Pancreas (tissue), 10 donors: ENCODE results near the gene NSUN6. TPM values are rescaled to one million over a fixed set of nuclear protein-coding genes. Genes with fewer than 3 reads are reported as not detected.

Source experiments
- ATAC-seq, 4 donors: fragments of 200-7000 bp; cut with Tn5 transposase; one replicate each; pipeline versions ENCODE4 v1.8.0 to v1.9.1; 2020; ENCODE audit warnings: mild to moderate bottlenecking in 4 of 4, moderate library complexity in 4 of 4
- DNase-seq, 6 donors: peaks; one replicate each; pipeline ENCODE4 v3.0.0-alpha.2; 2020
- FAIRE-seq: peaks from 2 replicates; lab custom pipeline; 2012; peaks lifted over from hg19 to GRCh38; lab: Jason Lieb, UNC
- H3K27ac ChIP-seq, 4 donors: fragments of 200-600 bp; sonication (generic); 1 replicate in 3 of 4; 2 replicates in 1 of 4; pipeline versions ENCODE4 v1.5.0 to v1.8.0; 2020
- H3K27me3 ChIP-seq, 4 donors: fragments of 200-600 bp; one replicate each; pipeline ENCODE4 v1.8.0; 2021
- H3K36me3 ChIP-seq, 3 donors: fragments of 200-600 bp; sonication (generic) in 1 of 3; one replicate each; pipeline versions ENCODE4 v1.5.0 to v1.8.0; 2020 to 2021
- H3K4me1 ChIP-seq, 3 donors: fragments of 200-600 bp; one replicate each; pipeline ENCODE4 v1.8.0; 2021
- H3K4me3 ChIP-seq, 4 donors: fragments of 200-600 bp; sonication (generic) in 2 of 4; one replicate each; pipeline versions ENCODE4 v1.5.0 to v1.8.0; 2020 to 2021
- H3K9me3 ChIP-seq, 4 donors: fragments of 200-600 bp; one replicate each; pipeline ENCODE4 v1.8.0; 2021
- WGBS, 2 donors: extraction: QIAGEN DNeasy Blood & Tissue Kit; methylation state at CpG; one replicate each; pipeline ENCODE4 v1.1.7; 2013; 5-methylcytosine and 5-hydroxymethylcytosine counted together
- intact Hi-C, 3 donors: fragments of 100-400 bp; cut with DNase I; formaldehyde crosslinking; loops; one replicate each; pipeline versions ENCODE4 v1.11.1 to v1.14.2; 2022
- polyA plus RNA-seq, 2 donors: library from polyadenylated mRNA; stranded (reverse); fragments of 200-250 nt; gene quantifications; one replicate each; pipeline ENCODE4 v1.2.3, GENCODE V29; 2013
- total RNA-seq, 6 donors: library from RNA; stranded (reverse); fragmentation: NEBNext Ultra II Directional in 4 of 6; extraction: Animal tissue kit (Norgen Biotek cat#: 25700) in 4 of 6; gene quantifications; one replicate each; pipeline versions ENCODE4 v1.2.1 to v1.2.4, GENCODE V29; 2021 to 2023
- TF ChIP-seq, protein P1 (sequence below), 4 donors: fragments of 200-600 bp; sonication (generic) in 3 of 4; IDR thresholded peaks; one replicate each; pipeline versions ENCODE4 v1.5.0 to v1.8.0; 2021; ENCODE audit warnings: antibody characterized with exemption in 4 of 4
- donor health status: healthy with polysubstance abuse.
- donor health status: DM: no; HTN: no; CAD: no; lungs with moderate emphysema.
- donor health status: DM: no; HTN: no; CAD: no.
- donor health status: control.
- donor health status: control.
- donor health status: Bipolar disorder and iron deficiency.
- donor health status: DM: yes; HTN: yes; CAD: no.
- donor health status: DM: no; HTN: no; CAD: no.
- donor health status: DM: no; HTN: no; CAD: no.
- donor health status: DM: yes; HTN: yes; CAD: no.

Gene NSUN6
- total and polyA plus RNA-seq, 8 donors = 7.3 to 16.5 (median 8.5) TPM

DNA sequence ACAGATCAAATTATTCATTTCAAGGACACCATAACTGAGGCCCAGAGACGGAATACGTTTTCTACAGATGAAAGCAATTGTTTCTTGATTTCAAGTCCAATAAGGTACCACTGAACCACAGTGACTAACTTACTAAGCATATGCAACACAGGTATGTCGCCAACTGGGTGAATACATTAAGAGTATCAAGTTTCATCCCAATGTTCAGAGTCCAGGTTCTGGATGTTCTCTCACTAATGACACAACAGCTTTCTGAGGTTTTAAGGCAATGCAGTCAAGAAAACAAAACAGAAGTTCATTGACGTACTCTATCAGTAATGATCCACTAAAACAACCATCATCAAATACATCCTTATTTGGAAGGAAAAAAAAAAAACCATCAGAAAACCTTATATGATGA, 35.8 kb downstream of the NSUN6 start:
- Histone ChIP-seq H3K27me3 (no peaks in the 10 kb centered on the region), H3K36me3 (peaks cover 0 to 5% (median 0%) of the 10 kb centered on the region in 3 donors), H3K9me3 (no peaks in the 10 kb centered on the region), H3K4me1 (peaks cover 0 to 6% (median 0%) of the 10 kb centered on the region in 3 donors), H3K4me3 (no peak overlapping the region), H3K27ac (no peak overlapping the region)
- FAIRE-seq (no peak), DNase-seq (no peak), ATAC-seq (no peak)
- TF ChIP-seq, protein P1, sequence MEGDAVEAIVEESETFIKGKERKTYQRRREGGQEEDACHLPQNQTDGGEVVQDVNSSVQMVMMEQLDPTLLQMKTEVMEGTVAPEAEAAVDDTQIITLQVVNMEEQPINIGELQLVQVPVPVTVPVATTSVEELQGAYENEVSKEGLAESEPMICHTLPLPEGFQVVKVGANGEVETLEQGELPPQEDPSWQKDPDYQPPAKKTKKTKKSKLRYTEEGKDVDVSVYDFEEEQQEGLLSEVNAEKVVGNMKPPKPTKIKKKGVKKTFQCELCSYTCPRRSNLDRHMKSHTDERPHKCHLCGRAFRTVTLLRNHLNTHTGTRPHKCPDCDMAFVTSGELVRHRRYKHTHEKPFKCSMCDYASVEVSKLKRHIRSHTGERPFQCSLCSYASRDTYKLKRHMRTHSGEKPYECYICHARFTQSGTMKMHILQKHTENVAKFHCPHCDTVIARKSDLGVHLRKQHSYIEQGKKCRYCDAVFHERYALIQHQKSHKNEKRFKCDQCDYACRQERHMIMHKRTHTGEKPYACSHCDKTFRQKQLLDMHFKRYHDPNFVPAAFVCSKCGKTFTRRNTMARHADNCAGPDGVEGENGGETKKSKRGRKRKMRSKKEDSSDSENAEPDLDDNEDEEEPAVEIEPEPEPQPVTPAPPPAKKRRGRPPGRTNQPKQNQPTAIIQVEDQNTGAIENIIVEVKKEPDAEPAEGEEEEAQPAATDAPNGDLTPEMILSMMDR (IDR thresholded peaks at IDR 0.05) = no peak
- WGBS, 2 donors = 72 to 73% methylated on average over 4 of the region's 4 CpGs
- intact Hi-C loops = no loop called here

DNA sequence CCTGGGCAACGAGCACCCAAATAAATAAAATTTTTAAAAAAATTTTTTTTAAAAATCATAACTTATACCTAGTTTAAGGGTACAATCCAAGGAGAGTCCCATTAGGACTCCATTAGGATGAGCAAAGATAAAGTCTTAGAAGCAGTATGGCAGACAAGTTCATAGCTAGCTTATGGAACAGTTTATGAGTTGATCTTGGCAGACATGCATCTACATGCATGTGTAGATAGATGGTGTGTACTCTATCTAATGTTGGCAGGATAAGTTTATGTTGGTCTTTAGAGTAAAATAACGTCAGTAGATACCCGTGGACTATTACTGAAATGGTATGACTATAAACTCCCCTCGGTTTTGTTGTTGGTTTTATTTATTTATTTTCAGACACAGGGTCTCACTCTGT, 40.2 kb downstream of the NSUN6 start:
- intact Hi-C loops = no loop called here
- Histone ChIP-seq H3K4me3 (no peak overlapping the region), H3K27me3 (no peaks in the 10 kb centered on the region), H3K27ac (peak overlapping the region in 1 of 4 donors; percentile 13), H3K9me3 (no peaks in the 10 kb centered on the region), H3K4me1 (peaks cover 0 to 13% (median 0%) of the 10 kb centered on the region in 3 donors), H3K36me3 (peaks cover 0 to 5% (median 0%) of the 10 kb centered on the region in 3 donors)
- DNase-seq = no peak
- WGBS, 2 donors = 98 to 100% methylated on average over 4 of the region's 4 CpGs
- ATAC-seq = no peak
- TF ChIP-seq, protein P1 (IDR thresholded peaks at IDR 0.05) = no peak
- FAIRE-seq = no peak

DNA sequence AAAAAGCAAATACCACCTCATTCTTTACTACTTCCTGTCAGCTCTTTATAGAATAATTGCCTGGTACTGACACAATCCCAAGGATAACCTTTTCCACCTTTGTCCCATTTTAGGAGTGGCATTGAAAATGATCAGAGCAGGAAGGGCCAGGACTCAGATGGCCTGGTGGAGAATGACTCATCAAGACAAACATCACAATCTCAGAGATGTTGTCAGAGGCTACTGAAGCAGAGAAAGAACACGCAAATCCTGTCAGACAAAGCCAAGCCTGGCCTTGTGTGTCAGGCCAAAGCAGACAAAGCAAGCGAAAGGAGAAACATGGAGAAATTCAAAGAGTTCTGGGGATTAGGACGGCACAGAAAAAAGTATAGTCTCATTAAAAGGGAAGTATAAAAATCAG, 40.9 kb downstream of the NSUN6 start:
- peak overlapping the region in 2 of 4 donors; percentile 1 to 13 for H3K27ac ChIP-seq
- H3K4me1 ChIP-seq = peaks cover 0 to 13% (median 0%) of the 10 kb centered on the region in 3 donors
- TF ChIP-seq, protein P1 (IDR thresholded peaks at IDR 0.05) = no peak
- FAIRE-seq (no peak), DNase-seq (no peak), ATAC-seq (peak; percentile 31 to 95 (median 74))
- H3K36me3 ChIP-seq = peaks cover 0 to 5% (median 0%) of the 10 kb centered on the region in 3 donors
- no peaks in the 10 kb centered on the region for H3K9me3 ChIP-seq
- no peaks in the 10 kb centered on the region for H3K27me3 ChIP-seq
- WGBS, 2 donors = 71 to 80% methylated on average over 3 of the region's 3 CpGs
- no peak overlapping the region for H3K4me3 ChIP-seq
- intact Hi-C loops = no loop called here

DNA sequence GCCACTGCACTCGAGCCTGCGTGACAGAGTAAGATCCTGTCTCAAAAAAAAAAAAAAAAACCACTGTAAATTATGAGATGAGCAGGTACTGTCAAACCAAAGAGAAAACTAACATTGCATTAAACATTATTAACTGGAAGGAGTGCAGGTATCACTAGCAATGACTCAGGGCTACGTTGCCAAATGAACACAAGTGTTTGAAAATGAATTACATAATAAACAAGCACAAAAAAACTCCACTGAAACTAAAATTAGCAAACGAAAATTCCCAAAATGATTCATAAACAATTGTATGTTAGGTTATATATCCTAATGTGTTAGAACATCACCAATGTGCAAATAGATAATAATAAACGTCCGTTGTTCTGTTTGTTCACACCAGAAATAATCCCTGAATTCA, 42.8 kb downstream of the NSUN6 start:
- no peaks in the 10 kb centered on the region for H3K9me3 ChIP-seq
- 83 to 90% methylated on average over 6 of the region's 6 CpGs for WGBS, 2 donors
- no peaks in the 10 kb centered on the region for H3K27me3 ChIP-seq
- no peak overlapping the region for H3K4me3 ChIP-seq
- H3K4me1 ChIP-seq = peaks cover 0 to 13% (median 0%) of the 10 kb centered on the region in 3 donors
- ATAC-seq (no peak), FAIRE-seq (no peak), DNase-seq (no peak)
- peaks cover 0 to 5% (median 0%) of the 10 kb centered on the region in 3 donors for H3K36me3 ChIP-seq
- TF ChIP-seq, protein P1 (IDR thresholded peaks at IDR 0.05) = no peak
- H3K27ac ChIP-seq = no peak overlapping the region
- intact Hi-C loops = no loop called here
